H1 (cell line): ENCODE data around the gene FUBP3. TPM values are rescaled to one million over a fixed set of nuclear protein-coding genes. Genes with fewer than 3 reads are reported as not detected.

ENCODE experiments used
- EGR1 ChIP-seq: IDR thresholded peaks from 2 replicates; pipeline ENCODE4 v1.6.1; 2011; ENCODE audit warnings: low read depth, low read length, borderline replicate concordance
- YY1 ChIP-seq: IDR thresholded peaks from 2 replicates; pipeline ENCODE4 v1.6.1; 2011; ENCODE audit warnings: low read depth, mild to moderate bottlenecking, low read length
- polyA plus RNA-seq, 7 experiments: library from polyadenylated mRNA; depleted of rRNA in 3 of 7; stranded (reverse) in 5 of 7; unstranded in 2 of 7; fragments of >200 nt in 5 of 7; fragments of 200-250 nt in 2 of 7; gene quantifications; 1 replicate in 5 of 7; 2 replicates in 1 of 7; 4 replicates in 1 of 7; pipeline versions ENCODE4 v1.2.1 to v1.2.3, GENCODE V29; 2011 to 2013; ENCODE audit warnings: missing spikeins in 2 of 7, mixed read lengths in 2 of 7
- total RNA-seq: library from RNA; stranded (reverse); fragmentation: NEBNext Ultra II Directional; extraction: Animal tissue kit (Norgen Biotek cat#: 25700); gene quantifications from 2 replicates; pipeline ENCODE4 v1.2.1, GENCODE V29; 2021
- TF ChIP-seq, protein P1 (sequence below), 3 experiments: IDR thresholded peaks; 1 replicate in 2 of 3; 2 replicates in 1 of 3; pipeline versions ENCODE4 v1.5.1 to v1.6.1; 2011; ENCODE audit warnings: low read length in 3 of 3, mild to moderate bottlenecking in 3 of 3, inconsistent platforms in 2 of 3, low read depth in 1 of 3, moderate library complexity in 1 of 3; ENCODE audit not compliant: insufficient read depth in 1 of 3; ENCODE audit errors: control extremely low read depth in 1 of 3
- TF ChIP-seq, protein P2 (sequence below): IDR thresholded peaks from 2 replicates; pipeline ENCODE4 v1.6.1; 2012; ENCODE audit warnings: inconsistent platforms

The FUBP3 gene
- total and polyA plus RNA-seq, 2 of the 8 experiments (the other 6 are each of a cell fraction or from before 2014, with no cell fraction given), result 23.7 to 76.4 TPM

- TF ChIP-seq, protein P1, sequence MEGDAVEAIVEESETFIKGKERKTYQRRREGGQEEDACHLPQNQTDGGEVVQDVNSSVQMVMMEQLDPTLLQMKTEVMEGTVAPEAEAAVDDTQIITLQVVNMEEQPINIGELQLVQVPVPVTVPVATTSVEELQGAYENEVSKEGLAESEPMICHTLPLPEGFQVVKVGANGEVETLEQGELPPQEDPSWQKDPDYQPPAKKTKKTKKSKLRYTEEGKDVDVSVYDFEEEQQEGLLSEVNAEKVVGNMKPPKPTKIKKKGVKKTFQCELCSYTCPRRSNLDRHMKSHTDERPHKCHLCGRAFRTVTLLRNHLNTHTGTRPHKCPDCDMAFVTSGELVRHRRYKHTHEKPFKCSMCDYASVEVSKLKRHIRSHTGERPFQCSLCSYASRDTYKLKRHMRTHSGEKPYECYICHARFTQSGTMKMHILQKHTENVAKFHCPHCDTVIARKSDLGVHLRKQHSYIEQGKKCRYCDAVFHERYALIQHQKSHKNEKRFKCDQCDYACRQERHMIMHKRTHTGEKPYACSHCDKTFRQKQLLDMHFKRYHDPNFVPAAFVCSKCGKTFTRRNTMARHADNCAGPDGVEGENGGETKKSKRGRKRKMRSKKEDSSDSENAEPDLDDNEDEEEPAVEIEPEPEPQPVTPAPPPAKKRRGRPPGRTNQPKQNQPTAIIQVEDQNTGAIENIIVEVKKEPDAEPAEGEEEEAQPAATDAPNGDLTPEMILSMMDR (IDR thresholded peaks at IDR 0.05; ENCODE audit: control extremely low read depth in 1 of 3, insufficient read depth in 1 of 3, low read depth in 1 of 3, low read length in 3 of 3), result no peak
- TF ChIP-seq, protein P2, sequence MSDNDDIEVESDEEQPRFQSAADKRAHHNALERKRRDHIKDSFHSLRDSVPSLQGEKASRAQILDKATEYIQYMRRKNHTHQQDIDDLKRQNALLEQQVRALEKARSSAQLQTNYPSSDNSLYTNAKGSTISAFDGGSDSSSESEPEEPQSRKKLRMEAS, result 0 out of 2 replicates have a peak, but pooled peaks have one; percentile 25
- TF ChIP-seq EGR1 (0 out of 2 replicates have a peak, but pooled peaks have one; percentile 43), YY1 (0 out of 2 replicates have a peak, but pooled peaks have one; percentile 41)
Measured at GRCh38 chr9:130535818-130536521, 43.4 kb upstream of the FUBP3 start (continued).
